Measurements from ENCODE around the gene TCTN1.
"Not testable (repeated sequence)": the region's sequence is repeated elsewhere in the genome, so short reads cannot be mapped to it uniquely, and the experiment has no call there.

The TCTN1 gene

GRCh38 chr12:110647631-110648040 is 33.7 kb downstream of the TCTN1 start:
- peaks cover 58% of the 10 kb centered on the region for H3K36me3 Mint-ChIP-seq (ENCODE audit: low read depth)
- H3K4me3 Mint-ChIP-seq = no peak overlapping the region
- peaks cover 3% of the 10 kb centered on the region for H3K27me3 Mint-ChIP-seq (ENCODE audit: low read depth, poor library complexity)
- no peak for DNase-seq
- H3K9me3 Mint-ChIP-seq = no peaks in the 10 kb centered on the region
- no peak for TF ChIP-seq CTCF (IDR thresholded peaks at IDR 0.05)
- H3K27ac Mint-ChIP-seq = no peak overlapping the region
- H3K4me1 Mint-ChIP-seq = peaks cover 15% of the 10 kb centered on the region

GRCh38 chr12:110649341-110649847 is 35.5 kb downstream of the TCTN1 start:
- Mint-ChIP-seq H3K4me1 (peaks cover 15% of the 10 kb centered on the region), H3K27ac (peak overlapping the region; percentile 87), H3K4me3 (no peak overlapping the region), H3K9me3 (no peaks in the 10 kb centered on the region), H3K27me3 (ENCODE audit: low read depth, poor library complexity) (peaks cover 7% of the 10 kb centered on the region), H3K36me3 (ENCODE audit: low read depth) (peaks cover 55% of the 10 kb centered on the region)
- no peak for TF ChIP-seq CTCF (IDR thresholded peaks at IDR 0.05)
- peak; percentile 50 for DNase-seq

GRCh38 chr12:110654238-110654637 is 40.3 kb downstream of the TCTN1 start:
- Mint-ChIP-seq H3K4me1 (peaks cover 23% of the 10 kb centered on the region), H3K36me3 (ENCODE audit: low read depth) (peaks cover 38% of the 10 kb centered on the region)
- not testable (repeated sequence) for H3K4me3 Mint-ChIP-seq; H3K27me3 Mint-ChIP-seq (ENCODE audit: low read depth, poor library complexity); DNase-seq; H3K27ac Mint-ChIP-seq; H3K9me3 Mint-ChIP-seq

GRCh38 chr12:110656071-110656655 is 42.2 kb downstream of the TCTN1 start:
- Mint-ChIP-seq H3K4me1 (peaks cover 20% of the 10 kb centered on the region), H3K4me3 (no peak overlapping the region), H3K27me3 (ENCODE audit: low read depth, poor library complexity) (peaks cover 7% of the 10 kb centered on the region), H3K9me3 (no peaks in the 10 kb centered on the region), H3K27ac (no peak overlapping the region), H3K36me3 (ENCODE audit: low read depth) (peaks cover 37% of the 10 kb centered on the region)
- no peak for TF ChIP-seq CTCF (IDR thresholded peaks at IDR 0.05)
- no peak for DNase-seq

- peaks cover 23% of the 10 kb centered on the region for H3K4me1 Mint-ChIP-seq
- H3K4me3 Mint-ChIP-seq = no peak overlapping the region
- no peak overlapping the region for H3K27ac Mint-ChIP-seq
- DNase-seq = no peak
- TF ChIP-seq CTCF (IDR thresholded peaks at IDR 0.05) = no peak
- peaks cover 7% of the 10 kb centered on the region for H3K27me3 Mint-ChIP-seq (ENCODE audit: low read depth, poor library complexity)
- H3K36me3 Mint-ChIP-seq (ENCODE audit: low read depth) = peaks cover 23% of the 10 kb centered on the region
- no peaks in the 10 kb centered on the region for H3K9me3 Mint-ChIP-seq
These were observed 43.8 kb downstream of the TCTN1 start for GRCh38 chr12:110657747-110658146.

- H3K27ac Mint-ChIP-seq = peak overlapping the region; percentile 89
- no peak for TF ChIP-seq CTCF (IDR thresholded peaks at IDR 0.05)
- H3K9me3 Mint-ChIP-seq = no peaks in the 10 kb centered on the region
- H3K4me1 Mint-ChIP-seq = peaks cover 23% of the 10 kb centered on the region
- no peak for DNase-seq
- no peak overlapping the region for H3K4me3 Mint-ChIP-seq
- H3K36me3 Mint-ChIP-seq (ENCODE audit: low read depth) = peaks cover 24% of the 10 kb centered on the region
- H3K27me3 Mint-ChIP-seq (ENCODE audit: low read depth, poor library complexity) = peaks cover 6% of the 10 kb centered on the region
These were observed 44.3 kb downstream of the TCTN1 start for GRCh38 chr12:110658242-110658641.
